GM21360 (cell line): ENCODE results near the gene SPTB.
"Not testable (repeated sequence)": the region's sequence is repeated elsewhere in the genome, so short reads cannot be mapped to it uniquely, and the experiment has no call there.

Experiments used
- ATAC-seq: cut with Tn5 transposase; IDR thresholded peaks from one replicate; pipeline ENCODE4 v1.9.1; 2021; ENCODE audit warnings: mild to moderate bottlenecking, moderate library complexity; ENCODE audit not compliant: unreplicated experiment

Gene SPTB

DNA sequence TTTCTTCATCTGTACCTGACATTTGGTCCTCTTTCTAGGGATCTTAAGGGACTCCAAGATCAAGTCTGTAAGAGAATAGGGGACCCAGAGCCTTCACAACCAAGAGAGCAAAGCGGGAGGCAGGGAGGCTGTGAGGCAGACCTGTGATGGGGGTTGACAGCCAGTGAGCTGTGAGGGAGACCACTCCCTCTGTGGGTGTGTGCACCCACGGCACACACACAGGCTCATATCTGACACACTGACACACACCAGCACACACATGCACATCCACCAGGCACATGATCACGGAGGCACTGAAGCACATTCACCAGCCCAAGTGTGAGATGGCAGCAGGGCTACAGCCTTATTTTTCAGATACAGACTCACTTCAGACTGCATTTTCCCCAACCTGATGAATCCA, 55.2 kb downstream of the SPTB start:
- no peak for ATAC-seq

DNA sequence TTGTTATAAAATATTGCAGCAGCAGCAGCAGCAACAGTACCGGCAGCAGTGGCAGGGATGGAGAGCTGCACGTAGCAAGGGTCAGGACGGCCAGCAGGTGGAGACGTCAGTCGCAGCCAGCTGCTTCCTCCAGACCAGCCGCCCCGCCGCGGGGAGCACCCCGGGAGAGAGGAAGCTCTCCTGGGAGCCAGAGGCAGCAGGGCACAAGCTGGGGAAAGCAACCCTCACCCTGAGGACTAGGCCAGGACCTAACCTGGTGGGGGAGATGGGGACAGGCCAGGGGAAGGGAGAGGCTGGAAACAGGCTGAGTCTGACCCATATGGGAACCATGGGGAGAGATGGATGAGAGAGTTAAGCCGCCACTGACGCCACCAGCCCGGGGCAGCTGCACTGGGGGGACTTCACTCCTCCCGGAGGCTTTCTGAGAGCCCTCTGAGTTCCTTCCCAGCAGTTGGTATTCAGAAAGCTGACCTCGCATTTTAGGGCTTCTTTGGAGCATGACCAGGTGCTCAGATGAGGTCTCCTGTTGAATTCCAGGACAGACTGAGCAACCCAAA, 56.3 kb downstream of the SPTB start:
- no peak for ATAC-seq

DNA sequence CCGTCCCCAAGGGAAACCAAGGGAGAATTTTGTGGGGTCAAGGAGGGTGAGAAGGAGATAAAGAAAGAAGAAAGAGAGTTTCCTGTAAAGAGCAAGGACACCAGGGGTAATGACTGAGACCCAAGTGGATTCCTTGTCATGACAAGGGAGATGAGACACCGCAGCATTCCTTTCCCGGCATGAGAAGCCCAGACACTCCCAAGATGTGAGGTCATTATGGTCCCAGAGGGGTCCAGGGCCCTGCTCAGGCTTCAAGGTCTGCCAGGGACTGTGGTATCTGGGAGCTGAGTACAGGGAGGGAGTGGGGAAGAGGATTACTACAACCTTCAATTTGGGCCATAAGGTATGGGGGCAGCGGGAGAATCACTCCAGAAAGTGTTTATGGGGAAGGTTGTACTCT, 58.1 kb downstream of the SPTB start:
- ATAC-seq: no peak

DNA sequence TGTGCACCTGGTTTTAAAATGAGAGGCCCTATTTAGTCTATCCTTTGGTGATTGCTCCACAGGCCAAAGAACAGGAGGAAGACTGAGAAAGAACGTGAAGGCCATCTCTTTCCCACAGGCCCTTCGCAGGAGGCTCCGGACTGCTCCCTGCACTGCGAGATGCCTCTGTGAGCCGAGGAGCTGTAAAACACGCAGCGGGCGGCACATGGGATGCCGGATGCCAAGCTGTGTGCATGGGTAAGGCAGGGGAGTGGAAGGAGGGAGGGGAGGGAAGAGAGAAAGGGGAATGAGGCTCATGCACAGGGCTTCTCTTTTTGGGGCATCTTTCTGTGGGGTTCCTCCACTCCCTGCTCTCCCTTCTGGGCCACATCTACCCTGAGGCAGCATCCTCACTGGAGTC, 61.6 kb downstream of the SPTB start:
- ATAC-seq: no peak

DNA sequence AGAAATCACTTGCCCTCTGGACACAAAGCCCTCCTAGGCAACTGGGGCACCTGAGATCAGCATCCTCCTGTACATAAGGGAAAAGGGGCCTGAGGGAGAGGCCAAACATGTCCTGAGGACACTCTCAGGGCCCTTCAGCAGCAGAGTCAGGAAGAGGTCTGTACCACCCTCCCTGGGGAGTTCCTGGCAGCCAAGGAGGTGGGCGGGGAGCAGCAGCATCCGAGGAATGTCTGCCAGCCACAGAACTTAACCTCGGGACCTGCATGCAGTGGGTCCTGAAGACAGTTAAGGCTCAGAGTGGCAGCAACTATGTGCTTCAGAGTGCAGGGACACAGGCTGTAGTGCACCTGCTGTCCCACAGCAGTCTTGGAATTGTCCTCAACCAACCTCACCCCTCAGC, 62.1 kb downstream of the SPTB start:
- ATAC-seq: no peak

DNA sequence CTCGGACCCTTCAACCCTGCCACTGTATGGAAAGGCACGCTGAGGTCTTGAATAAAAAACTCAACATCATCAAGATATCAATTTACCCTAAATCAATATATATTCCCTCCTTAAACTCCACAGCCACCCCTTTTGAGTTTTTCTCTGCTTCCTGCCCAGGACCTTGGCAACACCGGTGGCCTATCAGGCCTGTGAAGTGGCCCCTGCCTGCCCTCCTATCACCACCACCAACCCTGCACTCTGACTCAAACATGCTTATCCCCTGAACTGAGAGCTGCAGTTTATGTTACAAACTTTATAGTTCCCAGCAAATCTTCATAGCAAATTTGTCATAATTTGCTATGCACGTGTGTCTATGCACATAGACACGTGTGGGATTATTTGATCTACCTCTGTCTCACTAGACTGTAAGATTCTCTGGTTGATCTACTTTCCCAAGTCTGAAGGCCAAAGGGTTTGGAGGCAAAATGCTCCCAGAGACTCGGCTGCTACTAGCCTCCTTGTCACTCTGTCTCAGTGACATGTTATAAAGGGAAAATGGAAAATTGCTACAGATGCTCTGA, 63.4 kb downstream of the SPTB start:
- ATAC-seq: no peak

DNA sequence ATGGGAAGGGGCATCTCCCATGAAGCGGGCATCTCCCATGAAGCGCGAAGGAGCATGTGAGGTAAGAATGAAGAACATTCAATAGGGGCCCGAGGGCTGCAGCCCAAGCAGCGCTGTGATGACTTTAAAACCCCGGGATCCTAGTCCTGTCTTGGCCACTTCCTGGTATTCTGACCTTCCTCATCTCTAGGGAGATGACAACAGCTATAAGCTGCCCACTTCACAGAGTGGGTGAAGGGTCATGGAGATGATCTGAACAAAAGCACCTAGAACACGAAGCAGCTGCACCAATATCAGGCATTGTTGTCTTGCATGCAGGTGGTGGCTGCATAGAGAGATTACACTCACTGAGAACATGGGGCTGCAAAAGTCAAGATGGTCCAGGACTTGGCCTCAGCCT, 64.5 kb downstream of the SPTB start:
- ATAC-seq: no peak

DNA sequence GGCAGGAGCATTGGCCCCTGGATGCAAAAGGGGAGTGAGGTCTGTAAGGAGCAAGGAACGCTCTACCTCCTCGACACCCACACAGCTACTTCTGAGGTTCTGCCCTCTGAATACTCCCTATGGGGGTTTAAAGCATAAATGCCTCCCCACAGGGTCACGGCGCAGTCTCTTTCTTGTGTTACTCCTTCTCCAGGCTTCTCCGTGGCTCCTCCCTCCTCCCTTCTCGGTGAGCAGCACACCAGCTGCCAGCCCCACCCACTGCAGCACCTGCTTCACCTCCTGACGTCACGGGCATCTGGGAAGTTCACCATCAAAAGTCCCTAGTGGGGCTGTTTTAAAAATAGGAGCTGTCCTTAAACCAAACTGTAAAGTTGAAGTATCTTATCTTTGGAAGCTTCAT, 67.3 kb downstream of the SPTB start:
- ATAC-seq: no peak

DNA sequence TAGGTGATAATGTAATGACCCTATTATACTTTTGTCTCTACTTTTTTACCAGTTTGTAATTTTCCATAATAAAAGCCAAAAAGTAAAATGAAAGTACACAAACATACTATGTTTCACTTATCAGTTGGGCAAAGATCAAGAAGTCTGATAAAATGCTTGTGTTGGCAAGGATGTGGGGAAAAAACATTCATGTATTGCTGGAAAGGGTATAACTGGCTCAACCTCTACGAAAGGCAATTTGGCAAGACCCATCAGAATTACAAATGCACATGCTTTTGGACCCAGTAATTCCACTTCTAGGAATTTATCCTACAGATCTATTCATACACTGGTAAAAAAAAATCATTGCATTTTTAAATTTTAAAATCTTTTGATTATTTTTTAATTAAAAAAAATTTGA, 68.0 kb downstream of the SPTB start:
- no peak for ATAC-seq

DNA sequence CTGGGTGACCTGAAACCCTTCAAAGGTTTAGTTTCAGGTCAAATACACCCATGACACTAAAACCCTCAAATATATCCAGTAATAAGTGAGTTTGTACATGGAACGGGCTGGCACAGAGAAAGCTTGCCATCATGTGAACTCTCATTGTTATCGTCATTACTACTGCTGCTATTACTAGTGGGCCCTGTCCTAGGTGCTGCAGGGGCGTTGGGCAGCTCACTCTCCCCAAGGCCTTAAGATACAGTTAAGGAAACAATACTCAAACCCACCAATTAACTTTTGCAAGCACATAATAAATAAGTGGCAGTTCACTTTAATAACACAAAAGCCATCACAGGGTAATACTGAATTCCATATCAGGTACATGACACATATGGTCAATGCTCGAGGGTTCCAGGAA, 71.3 kb downstream of the SPTB start:
- no peak for ATAC-seq

DNA sequence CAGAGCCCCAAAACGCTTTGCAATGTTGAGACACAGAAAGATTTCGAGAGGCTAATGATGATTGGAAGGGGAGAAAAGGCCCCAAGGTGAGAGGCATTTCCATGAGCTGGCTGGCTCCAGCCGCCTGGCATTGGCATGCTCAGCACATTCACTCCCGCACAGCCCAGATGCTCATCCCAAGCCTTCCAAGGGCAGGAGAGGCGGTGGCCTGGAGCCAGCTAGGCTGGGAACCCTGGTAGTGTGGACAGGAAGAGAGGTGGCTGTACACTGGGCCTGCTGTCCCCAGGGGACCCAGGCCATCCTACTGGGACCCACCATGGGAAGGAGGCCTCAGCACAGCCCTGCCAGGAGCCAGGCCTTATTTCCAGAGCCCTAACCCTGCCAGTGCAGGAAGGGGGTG, 72.2 kb downstream of the SPTB start:
- ATAC-seq: no peak

DNA sequence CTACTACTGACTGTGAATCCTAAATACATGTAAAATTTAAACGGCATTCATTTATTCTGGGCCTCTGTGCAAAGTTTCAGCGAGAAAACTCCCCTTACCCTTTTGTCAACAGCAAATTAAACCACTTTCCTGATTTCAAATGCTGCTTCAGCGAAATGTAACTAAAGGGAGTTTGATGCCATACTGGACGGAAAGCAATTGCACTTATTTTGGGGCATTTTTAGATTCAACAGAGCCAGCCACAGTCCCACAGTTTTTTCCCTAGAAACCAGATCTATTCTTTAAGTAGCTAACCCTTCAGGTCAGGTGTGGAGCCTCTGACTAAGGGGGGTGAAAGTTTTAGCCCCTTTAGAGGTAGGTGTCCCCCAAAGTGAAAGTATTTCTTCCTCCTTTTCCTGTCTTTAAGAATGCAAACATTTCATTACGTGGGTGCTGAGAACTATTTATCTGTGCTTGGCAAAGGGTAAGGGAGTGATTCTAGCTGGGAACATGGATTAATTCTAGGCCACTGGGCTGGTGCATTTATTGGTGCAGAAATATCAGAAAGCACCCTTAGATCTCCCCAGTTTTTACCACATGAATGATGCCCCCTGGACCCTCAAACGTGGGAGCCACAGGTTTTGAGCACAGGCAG, 72.7 kb downstream of the SPTB start:
- ATAC-seq: no peak

DNA sequence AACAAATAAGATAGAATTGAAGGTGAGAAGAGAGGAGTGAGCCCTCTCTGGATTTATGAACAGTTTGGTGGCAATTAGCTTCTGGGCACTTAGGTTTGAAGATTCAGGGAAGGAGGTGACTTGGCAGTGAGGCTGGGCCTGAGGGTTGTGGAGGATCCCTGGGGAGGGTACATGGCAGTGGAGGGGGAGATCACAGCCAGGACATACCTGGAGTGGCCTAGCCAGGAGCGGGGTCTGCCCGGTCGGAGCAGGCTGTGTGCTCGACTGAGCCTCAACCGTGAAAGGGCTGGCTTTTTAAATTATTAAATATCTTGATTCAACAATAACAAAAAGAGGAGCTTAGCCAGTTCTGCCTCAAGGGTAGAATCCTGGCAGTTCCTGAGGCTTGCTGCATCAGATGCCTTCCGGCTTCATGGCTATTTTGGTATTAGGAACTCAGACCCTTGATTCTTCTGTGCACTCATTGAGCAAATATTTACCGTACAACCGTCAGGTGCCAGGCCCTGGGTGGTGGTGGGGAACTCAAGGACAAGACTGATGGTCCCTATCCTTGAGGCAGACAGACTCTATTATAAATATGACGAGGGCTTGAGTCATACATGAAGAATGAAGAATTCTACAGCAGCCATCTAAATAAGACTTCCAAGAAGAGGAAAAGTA, 73.4 kb downstream of the SPTB start:
- ATAC-seq: no peak

DNA sequence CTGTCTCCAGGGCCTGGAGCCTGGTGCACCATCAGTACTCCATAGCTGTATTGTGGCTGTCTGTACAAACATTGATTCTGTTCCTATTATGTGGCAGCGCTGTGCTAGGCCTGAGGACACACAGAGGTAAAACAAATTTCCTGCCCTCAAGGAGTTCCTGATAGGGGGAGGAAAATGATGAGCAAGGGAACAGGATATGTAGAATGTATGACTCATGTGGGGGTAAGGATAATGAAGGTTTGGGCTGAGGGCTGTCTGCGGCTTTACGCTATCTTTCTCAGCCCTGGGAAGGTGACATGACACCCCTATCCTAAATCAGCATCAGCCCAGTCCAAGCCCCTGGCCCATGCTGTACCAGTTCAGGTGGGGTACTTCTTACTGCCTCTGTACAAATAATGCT, 74.1 kb downstream of the SPTB start:
- not testable (repeated sequence) for ATAC-seq

DNA sequence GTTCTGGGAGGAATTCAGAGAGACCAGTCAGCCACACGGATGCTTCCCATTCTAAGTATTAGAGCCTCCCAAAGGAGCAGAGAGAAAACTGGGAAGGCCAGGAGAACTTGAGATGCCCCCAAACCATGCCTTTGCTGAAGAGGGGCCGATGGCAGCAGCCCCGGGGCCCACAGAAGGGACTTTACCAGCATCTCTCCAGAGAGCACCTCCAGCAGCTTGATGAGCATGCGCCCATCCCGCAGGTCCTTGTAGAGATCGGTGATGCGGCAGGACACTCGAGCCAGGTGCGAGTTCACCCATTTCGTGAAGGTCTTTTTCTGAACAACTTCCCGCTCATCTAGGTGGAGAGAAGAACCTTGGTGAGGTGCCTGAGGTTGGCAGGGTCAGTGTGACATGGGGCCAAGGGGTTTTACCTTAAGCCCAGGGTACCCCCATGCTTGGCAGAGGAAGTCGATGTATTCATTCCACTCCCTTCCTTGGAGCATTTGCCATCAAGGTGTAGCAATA, 74.9 kb downstream of the SPTB start:
- no peak for ATAC-seq

DNA sequence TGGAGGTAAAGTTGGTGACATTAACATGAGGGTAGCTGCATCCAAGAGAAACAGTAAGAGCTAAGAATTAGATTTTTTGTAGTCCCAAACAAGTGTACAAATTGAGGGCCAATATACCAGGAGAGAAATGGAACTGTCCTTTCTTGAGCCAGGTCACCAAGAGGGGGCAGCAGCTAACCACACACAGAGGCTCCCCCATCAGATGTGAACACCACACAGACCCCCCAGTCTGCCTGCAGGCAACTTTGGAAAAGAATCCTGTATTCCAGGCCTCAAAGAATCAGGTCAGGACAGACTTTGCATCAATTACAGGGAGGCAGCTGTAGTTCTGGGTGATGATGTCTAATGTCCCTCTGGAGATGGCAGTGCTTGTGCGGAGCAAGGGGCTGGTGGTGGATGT, 77.9 kb downstream of the SPTB start:
- no peak for ATAC-seq

DNA sequence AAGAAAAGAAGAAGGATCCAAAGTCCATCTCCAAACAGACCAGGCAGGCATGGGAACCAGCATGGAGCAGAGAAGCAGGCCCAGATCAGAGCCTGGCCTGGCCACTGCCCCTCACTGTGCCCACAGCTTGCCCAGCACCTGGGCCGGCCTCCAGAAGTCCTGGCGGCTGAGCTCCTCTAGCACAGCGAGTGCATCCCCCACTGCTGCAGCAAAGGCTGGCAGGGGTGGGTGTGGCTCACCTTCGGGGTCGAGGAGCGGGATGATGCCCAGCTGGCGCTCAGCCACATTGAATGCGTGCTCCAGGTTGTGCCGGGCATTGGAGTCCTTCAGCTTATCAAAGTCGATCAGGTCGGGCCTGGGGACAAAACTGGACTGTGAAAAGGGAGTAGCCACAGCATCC, 78.7 kb downstream of the SPTB start:
- no peak for ATAC-seq

DNA sequence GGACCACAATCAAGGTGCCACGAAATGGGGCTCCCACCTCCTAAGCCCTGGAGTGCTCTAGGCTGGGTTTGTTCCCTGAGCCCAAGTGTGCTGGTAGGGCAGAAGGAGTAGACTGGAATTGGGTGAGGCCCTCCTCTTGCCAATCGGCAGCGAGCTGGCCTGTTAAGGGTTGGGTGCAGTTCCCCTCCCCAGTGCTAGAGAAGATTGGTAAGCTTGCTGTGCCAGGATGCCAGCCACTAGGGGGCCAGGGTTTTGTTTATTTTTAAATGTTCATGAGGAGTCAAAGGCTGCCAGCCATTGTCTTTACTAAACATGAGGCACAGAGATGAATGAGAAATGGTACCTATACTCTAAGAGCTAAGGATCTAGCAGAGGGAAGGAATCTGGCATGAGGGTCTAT, 79.7 kb downstream of the SPTB start:
- ATAC-seq: no peak

DNA sequence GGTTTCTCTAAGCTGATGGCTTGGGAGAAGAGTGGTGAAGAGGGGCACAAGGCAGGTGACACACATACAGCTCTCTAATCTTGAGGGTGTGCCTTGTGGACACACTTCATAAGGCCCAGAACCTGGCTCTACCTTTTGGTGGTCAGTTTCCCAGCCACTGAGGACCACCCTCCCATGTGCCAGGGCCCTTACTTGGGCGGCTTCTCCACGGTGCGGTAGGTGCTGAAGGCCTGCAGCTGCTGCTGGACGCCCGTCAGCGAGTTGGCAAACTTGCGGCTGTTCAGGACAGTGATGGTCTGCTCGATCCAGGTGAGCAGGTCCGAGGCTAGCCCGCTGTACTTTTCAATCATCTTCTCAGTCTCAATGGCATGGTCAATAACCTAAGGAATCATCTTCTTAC, 80.2 kb downstream of the SPTB start:
- no peak for ATAC-seq

DNA sequence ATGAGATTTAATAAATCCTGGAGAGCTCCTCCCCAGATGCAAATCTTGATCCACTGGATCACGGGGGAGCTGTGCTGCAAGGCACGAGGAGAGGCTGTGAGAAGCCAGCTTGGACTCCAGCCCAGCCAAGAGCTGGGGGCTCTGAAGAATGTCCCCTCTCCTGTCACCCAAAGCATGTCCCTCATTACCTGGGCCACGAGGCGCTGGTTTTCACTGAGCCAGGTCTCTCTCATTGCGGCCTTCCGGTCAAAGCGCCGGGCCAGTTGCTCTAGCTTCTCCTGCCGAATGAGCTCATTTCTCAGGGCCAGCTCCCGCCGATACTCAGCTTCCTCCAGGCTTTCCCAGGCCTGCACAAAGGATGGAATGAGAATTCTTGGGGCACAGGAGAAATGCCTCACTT, 83.3 kb downstream of the SPTB start:
- ATAC-seq: no peak

DNA sequence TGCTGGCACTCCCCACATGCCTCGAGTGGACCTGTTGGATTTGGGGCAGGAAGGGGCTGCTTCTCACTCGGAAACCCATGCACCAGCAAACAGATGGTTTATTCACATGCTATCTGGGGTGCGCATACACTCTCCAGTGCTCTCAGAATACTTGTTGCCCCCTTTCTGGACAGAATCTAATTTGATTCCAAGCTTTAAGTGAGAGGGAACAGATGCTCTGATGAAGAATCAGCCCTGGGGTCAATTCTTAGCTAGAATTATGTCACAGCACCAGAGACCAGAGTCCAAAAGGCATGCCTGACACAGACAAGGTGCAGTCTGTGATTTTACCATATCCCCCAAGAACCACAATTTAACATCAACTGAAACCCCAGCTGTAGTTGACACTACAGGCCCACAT, 83.8 kb downstream of the SPTB start:
- no peak for ATAC-seq

DNA sequence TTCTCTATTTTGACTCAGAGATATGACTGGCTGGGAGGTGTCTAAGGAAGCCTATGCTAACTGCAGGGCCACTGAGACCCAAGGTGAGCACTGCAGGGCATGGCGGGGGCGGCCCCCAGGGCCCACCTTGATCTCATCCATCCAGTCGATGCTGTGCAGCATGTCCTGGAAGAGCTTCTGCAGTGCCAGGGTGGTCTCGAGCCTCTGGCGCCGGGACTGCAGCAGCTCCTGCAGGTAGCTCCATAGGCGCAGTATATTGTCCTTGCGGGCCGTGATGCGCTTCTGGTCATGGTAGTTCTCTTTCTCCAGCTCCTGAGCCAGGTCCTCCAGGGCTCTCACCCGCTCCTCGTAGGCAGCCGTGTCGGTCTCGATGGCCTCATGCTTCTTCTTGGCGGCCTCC, 84.5 kb downstream of the SPTB start:
- ATAC-seq: no peak
